Natural killer cell (primary cell): ENCODE measurements around the gene SOX10. TPM values are rescaled to one million over a fixed set of nuclear protein-coding genes. Genes with fewer than 3 reads are reported as not detected.

Experiments used
- ATAC-seq, 3 donors: fragments of 150-1000 bp in 2 of 3; fragments of 200-7000 bp in 1 of 3; cut with Tn5 transposase; 1 replicate in 1 of 3; 2 replicates in 2 of 3; pipeline ENCODE4 v1.10.0; 2021; ENCODE audit warnings: mild to moderate bottlenecking in 2 of 3, moderate library complexity in 2 of 3
- DNase-seq, 2 donors: peaks; one replicate each; pipeline versions ENCODE4 v3.0.0 to v3.0.0-alpha.2; 2013 to 2021; ENCODE audit warnings: mixed read lengths in 1 of 2
- H3K27ac ChIP-seq: one replicate; pipeline ENCODE4 v1.5.1; 2013; ENCODE audit warnings: mild to moderate bottlenecking, low read length
- H3K27me3 ChIP-seq: one replicate; pipeline ENCODE4 v1.6.1; 2013; ENCODE audit warnings: low read length; ENCODE audit not compliant: control insufficient read depth, insufficient read depth
- H3K36me3 ChIP-seq: one replicate; pipeline ENCODE4 v1.6.1; 2013; ENCODE audit warnings: low read length; ENCODE audit not compliant: control insufficient read depth, insufficient read depth
- H3K4me1 ChIP-seq: one replicate; pipeline ENCODE4 v1.6.1; 2013; ENCODE audit warnings: low read length; ENCODE audit not compliant: control insufficient read depth, insufficient read depth
- H3K4me3 ChIP-seq: one replicate; pipeline ENCODE4 v1.5.1; 2013; ENCODE audit warnings: low read length
- H3K9me3 ChIP-seq: one replicate; pipeline ENCODE4 v1.6.1; 2013; ENCODE audit warnings: low read length; ENCODE audit not compliant: control insufficient read depth, insufficient read depth
- H3K27ac Mint-ChIP-seq, 2 donors: one replicate each; pipeline ENCODE4 v1.8.0; 2022; ENCODE audit warnings: mild to moderate bottlenecking in 2 of 2, mixed read lengths in 2 of 2, moderate library complexity in 1 of 2
- H3K27me3 Mint-ChIP-seq, 2 donors: one replicate each; pipeline ENCODE4 v1.8.0; 2022; ENCODE audit warnings: low read depth in 2 of 2, mixed read lengths in 2 of 2
- H3K36me3 Mint-ChIP-seq: one replicate; pipeline ENCODE4 v1.8.0; 2022; ENCODE audit warnings: mixed read lengths
- H3K4me1 Mint-ChIP-seq, 2 donors: one replicate each; pipeline ENCODE4 v1.8.0; 2022; ENCODE audit warnings: mixed read lengths in 2 of 2
- H3K4me3 Mint-ChIP-seq: one replicate; pipeline ENCODE4 v1.8.0; 2022; ENCODE audit warnings: mild to moderate bottlenecking, moderate library complexity, mixed read lengths
- H3K9me3 Mint-ChIP-seq, 2 donors: one replicate each; pipeline ENCODE4 v1.8.0; 2022; ENCODE audit warnings: mixed read lengths in 2 of 2
- CTCF ChIP-seq: fragments of 200-600 bp; IDR thresholded peaks from one replicate; pipeline ENCODE4 v1.8.0; 2022; ENCODE audit warnings: antibody characterized with exemption
- WGBS: methylation state at CpG from one replicate; pipeline ENCODE4 v1.1.7; 2013; ENCODE audit warnings: missing lambda C conversion rate; ENCODE audit not compliant: insufficient coverage; 5-methylcytosine and 5-hydroxymethylcytosine counted together
- intact Hi-C: fragments of 100-400 bp; cut with micrococcal nuclease; formaldehyde crosslinking; loops from one replicate; pipeline ENCODE4 v1.14.2; 2022
- total RNA-seq, 4 donors: library from RNA; stranded (reverse); fragments of 120-200 nt in 1 of 4; gene quantifications; one replicate each; pipeline versions ENCODE4 v1.2.3 to v1.2.4, GENCODE V29; 2013 to 2022

SOX10 gene
- total RNA-seq, 3 donors from 2014 or later (not counting 1 experiment from before 2014, with no cell fraction given): not detected

GRCh38 chr22:37972527-37972926, 11.8 kb downstream of the SOX10 start:
- Histone ChIP-seq H3K27me3 (no peaks in the 10 kb centered on the region), H3K36me3 (peaks cover 17% of the 10 kb centered on the region), H3K27ac (no peak overlapping the region), H3K4me3 (no peak overlapping the region), H3K4me1 (no peaks in the 10 kb centered on the region), H3K9me3 (no peaks in the 10 kb centered on the region)
- no peak for TF ChIP-seq CTCF
- no peak overlapping the region for H3K4me3 Mint-ChIP-seq
- no peaks in the 10 kb centered on the region for H3K27me3 Mint-ChIP-seq
- no peaks in the 10 kb centered on the region for H3K36me3 Mint-ChIP-seq
- no peaks in the 10 kb centered on the region for H3K9me3 Mint-ChIP-seq
- no peak for ATAC-seq
- no peak overlapping the region for H3K27ac Mint-ChIP-seq
- no peak for DNase-seq
- intact Hi-C loops: no loop called here
- H3K4me1 Mint-ChIP-seq: peaks cover 9 to 30% of the 10 kb centered on the region in 2 donors
- WGBS: 100% methylated on average over 3 of the region's 3 CpGs

- ATAC-seq (no peak), DNase-seq (no peak)
- H3K36me3 ChIP-seq: peaks cover 25% of the 10 kb centered on the region
- no peaks in the 10 kb centered on the region for H3K27me3 Mint-ChIP-seq
- H3K36me3 Mint-ChIP-seq: no peaks in the 10 kb centered on the region
- H3K4me3 Mint-ChIP-seq: no peak overlapping the region
- no peaks in the 10 kb centered on the region for H3K4me1 ChIP-seq
- no peak overlapping the region for H3K4me3 ChIP-seq
- no peaks in the 10 kb centered on the region for H3K27me3 ChIP-seq
- no peak overlapping the region for H3K27ac ChIP-seq
- no peak for TF ChIP-seq CTCF
- H3K9me3 ChIP-seq: no peaks in the 10 kb centered on the region
- intact Hi-C loops: no loop called here
- H3K9me3 Mint-ChIP-seq: no peaks in the 10 kb centered on the region
- H3K4me1 Mint-ChIP-seq: peaks cover 9 to 30% of the 10 kb centered on the region in 2 donors
- 94% methylated on average over 7 of the region's 7 CpGs for WGBS
- H3K27ac Mint-ChIP-seq: no peak overlapping the region
Observed at GRCh38 chr22:37971475-37972434, 12.6 kb downstream of the SOX10 start.

- no peak overlapping the region for H3K4me3 Mint-ChIP-seq
- no peaks in the 10 kb centered on the region for H3K36me3 Mint-ChIP-seq
- H3K4me3 ChIP-seq: no peak overlapping the region
- over 99% methylated on average over 4 of the region's 4 CpGs for WGBS
- peaks cover 31% of the 10 kb centered on the region for H3K36me3 ChIP-seq
- intact Hi-C loops: no loop called here
- no peak for ATAC-seq
- peaks cover 9 to 34% of the 10 kb centered on the region in 2 donors for H3K4me1 Mint-ChIP-seq
- no peaks in the 10 kb centered on the region for H3K27me3 Mint-ChIP-seq
- no peaks in the 10 kb centered on the region for H3K27me3 ChIP-seq
- no peak for TF ChIP-seq CTCF
- H3K4me1 ChIP-seq: no peaks in the 10 kb centered on the region
- H3K27ac ChIP-seq: no peak overlapping the region
- no peaks in the 10 kb centered on the region for H3K9me3 Mint-ChIP-seq
- no peaks in the 10 kb centered on the region for H3K9me3 ChIP-seq
- no peak for DNase-seq
- no peak overlapping the region for H3K27ac Mint-ChIP-seq
Observed at GRCh38 chr22:37970864-37971263, 13.5 kb downstream of the SOX10 start.
